ENCODE results near the gene MIDN. TPM values are rescaled to one million over a fixed set of nuclear protein-coding genes. Genes with fewer than 3 reads are reported as not detected.

Gene MIDN
- total and polyA plus RNA-seq, 7 experiments from 2014 or later = 1.4 to 310 (median 26.6) TPM

- ChIA-PET CTCF (no interaction called here), POLR2A (no interaction called here)
- intact Hi-C loops (cut with micrococcal nuclease) = no loop called here
- H3K27ac ChIP-seq (ENCODE audit: low read depth, low read length) = no peak overlapping the region
- Mint-ChIP-seq H3K27me3 (no peaks in the 10 kb centered on the region), H3K36me3 (no peaks in the 10 kb centered on the region), H3K4me1 (peaks cover 0 to 2% (median 0%) of the 10 kb centered on the region in 7 donors), H3K9me3 (no peaks in the 10 kb centered on the region), H3K4me3 (peak overlapping the region in 2 of 10 donors; percentile 29 to 53), H3K27ac (no peak overlapping the region)
- no peak overlapping the region for H3K4me3 ChIP-seq (ENCODE audit: low read length)
- DNase-seq = no peak
- H3K36me3 ChIP-seq (ENCODE audit: control insufficient read depth in 2 of 3, insufficient read depth in 3 of 3, low read length in 3 of 3) = no peaks in the 10 kb centered on the region
- H3K27me3 ChIP-seq (ENCODE audit: control insufficient read depth in 2 of 2, insufficient read depth in 2 of 2, low read length in 2 of 2) = no peaks in the 10 kb centered on the region
- H3K4me1 ChIP-seq (ENCODE audit: control insufficient read depth in 2 of 2, insufficient read depth in 2 of 2, low read length in 2 of 2) = no peaks in the 10 kb centered on the region
- no peak for ATAC-seq
- H3K9me3 ChIP-seq (ENCODE audit: control insufficient read depth in 2 of 3, low read length in 3 of 3) = no peaks in the 10 kb centered on the region
Observed at GRCh38 chr19:1307755-1308303, 59.4 kb downstream of the MIDN start.

GRCh38 chr19:1308718-1309117 lies 60.3 kb downstream of the MIDN start:
- no peaks in the 10 kb centered on the region for H3K9me3 ChIP-seq (ENCODE audit: control insufficient read depth in 2 of 3, low read length in 3 of 3)
- peaks cover 0 to 2% (median 0%) of the 10 kb centered on the region in 7 donors for H3K4me1 Mint-ChIP-seq
- H3K9me3 Mint-ChIP-seq = no peaks in the 10 kb centered on the region
- intact Hi-C loops (cut with micrococcal nuclease) = no loop called here
- no peak overlapping the region for H3K4me3 Mint-ChIP-seq
- no peaks in the 10 kb centered on the region for H3K36me3 ChIP-seq (ENCODE audit: control insufficient read depth in 2 of 3, insufficient read depth in 3 of 3, low read length in 3 of 3)
- ATAC-seq = no peak
- no peaks in the 10 kb centered on the region for H3K36me3 Mint-ChIP-seq
- no peak for DNase-seq
- H3K4me3 ChIP-seq (ENCODE audit: low read length) = no peak overlapping the region
- POLR2A ChIA-PET = no interaction called here
- CTCF ChIA-PET = no interaction called here
- H3K27ac ChIP-seq (ENCODE audit: low read depth, low read length) = no peak overlapping the region
- no peaks in the 10 kb centered on the region for H3K4me1 ChIP-seq (ENCODE audit: control insufficient read depth in 2 of 2, insufficient read depth in 2 of 2, low read length in 2 of 2)
- no peak overlapping the region for H3K27ac Mint-ChIP-seq
- no peaks in the 10 kb centered on the region for H3K27me3 ChIP-seq (ENCODE audit: control insufficient read depth in 2 of 2, insufficient read depth in 2 of 2, low read length in 2 of 2)
- no peaks in the 10 kb centered on the region for H3K27me3 Mint-ChIP-seq

Other genes with a start within 250 kb of the MIDN start
- under 1 TPM in 3 of 5 experiments, not detected in 2; 0.10 to 0.56 (median 0.19) TPM for gene GRIN3B, start 248.2 kb upstream of the MIDN start, total RNA-seq
- not detected for gene GRIN3B, start 248.2 kb upstream of the MIDN start, polyA plus RNA-seq
- gene TMEM259, start 227.5 kb upstream of the MIDN start, total RNA-seq = 100 to 1,000 TPM; 189 to 347 (median 311) TPM
- 10 to 100 TPM; 40.7 to 86.1 TPM for gene TMEM259, start 227.5 kb upstream of the MIDN start, polyA plus RNA-seq
- not detected for gene RNU6-2, start 227.1 kb upstream of the MIDN start, total RNA-seq
- gene RNU6-2, start 227.1 kb upstream of the MIDN start, polyA plus RNA-seq = not detected
- 100 to 1,000 TPM; 234 to 440 (median 240) TPM for gene CNN2, start 222.0 kb upstream of the MIDN start, total RNA-seq
- 100 to 1,000 TPM; 401 to 704 TPM for gene CNN2, start 222.0 kb upstream of the MIDN start, polyA plus RNA-seq
- 100 to 1,000 TPM in 4 of 5 experiments, 10 to 100 TPM in 1; 57.8 to 323 (median 155) TPM for gene ABCA7, start 208.5 kb upstream of the MIDN start, total RNA-seq
- gene ABCA7, start 208.5 kb upstream of the MIDN start, polyA plus RNA-seq = 10 to 100 TPM in 1 of 2 donors, 1 to 10 TPM in 1; 6.6 to 25.5 TPM
- 1,000 to 10,000 TPM in 1 of 5 experiments, 100 to 1,000 TPM in 4; 467 to 1,030 (median 779) TPM for gene ARHGAP45, start 181.4 kb upstream of the MIDN start, total RNA-seq
- 100 to 1,000 TPM; 305 to 880 TPM for gene ARHGAP45, start 181.4 kb upstream of the MIDN start, polyA plus RNA-seq
- 100 to 1,000 TPM in 1 of 5 experiments, 10 to 100 TPM in 4; 75.3 to 157 (median 82.1) TPM for gene POLR2E, start 153.2 kb upstream of the MIDN start, total RNA-seq
- 100 to 1,000 TPM; 136 to 179 TPM for gene POLR2E, start 153.2 kb upstream of the MIDN start, polyA plus RNA-seq
- gene GPX4, start 144.6 kb upstream of the MIDN start, total RNA-seq = 100 to 1,000 TPM; 122 to 235 (median 194) TPM
- gene GPX4, start 144.6 kb upstream of the MIDN start, polyA plus RNA-seq = 100 to 1,000 TPM; 417 to 522 TPM
- gene SBNO2, start 74.3 kb upstream of the MIDN start, total RNA-seq = 100 to 1,000 TPM in 3 of 5 experiments, 10 to 100 TPM in 2; 88.6 to 137 (median 104) TPM
- gene SBNO2, start 74.3 kb upstream of the MIDN start, polyA plus RNA-seq = 1 to 10 TPM; 1.7 to 2.6 TPM
- gene STK11, start 42.8 kb upstream of the MIDN start, total RNA-seq = 10 to 100 TPM; 67.7 to 91.3 (median 71.6) TPM
- gene STK11, start 42.8 kb upstream of the MIDN start, polyA plus RNA-seq = 10 to 100 TPM; 13.9 to 28.9 TPM
- gene CBARP, start 10.6 kb upstream of the MIDN start, total RNA-seq = under 1 TPM in 2 of 5 experiments, not detected in 3; 0.15 to 0.27 TPM
- gene CBARP, start 10.6 kb upstream of the MIDN start, polyA plus RNA-seq = not detected
- 100 to 1,000 TPM in 3 of 5 experiments, 10 to 100 TPM in 2; 90.6 to 178 (median 102) TPM for gene ATP5F1D, start 6.8 kb upstream of the MIDN start, total RNA-seq
- gene ATP5F1D, start 6.8 kb upstream of the MIDN start, polyA plus RNA-seq = 100 to 1,000 TPM; 209 to 302 TPM
- gene CIRBP, start 20.7 kb downstream of the MIDN start, total RNA-seq = 100 to 1,000 TPM; 237 to 629 (median 524) TPM
- gene CIRBP, start 20.7 kb downstream of the MIDN start, polyA plus RNA-seq = 100 to 1,000 TPM; 233 to 247 TPM
- 10 to 100 TPM; 31.7 to 57.3 (median 47.7) TPM for gene FAM174C, start 26.9 kb downstream of the MIDN start, total RNA-seq
- 10 to 100 TPM; 75.0 to 78.8 TPM for gene FAM174C, start 26.9 kb downstream of the MIDN start, polyA plus RNA-seq
- not detected for gene EFNA2, start 37.3 kb downstream of the MIDN start, total RNA-seq
- gene EFNA2, start 37.3 kb downstream of the MIDN start, polyA plus RNA-seq = not detected
- gene NDUFS7, start 135.3 kb downstream of the MIDN start, total RNA-seq = 100 to 1,000 TPM in 1 of 5 experiments, 10 to 100 TPM in 4; 48.4 to 101 (median 68.0) TPM
- gene NDUFS7, start 135.3 kb downstream of the MIDN start, polyA plus RNA-seq = 100 to 1,000 TPM; 182 to 232 TPM
- 10 to 100 TPM; 10.9 to 24.2 (median 17.5) TPM for gene GAMT, start 153.0 kb downstream of the MIDN start, total RNA-seq
- gene GAMT, start 153.0 kb downstream of the MIDN start, polyA plus RNA-seq = 10 to 100 TPM; 29.3 to 32.3 TPM
- gene DAZAP1, start 159.0 kb downstream of the MIDN start, total RNA-seq = 100 to 1,000 TPM; 129 to 227 (median 144) TPM
- 1 to 10 TPM; 5.0 to 5.7 TPM for gene DAZAP1, start 159.0 kb downstream of the MIDN start, polyA plus RNA-seq
- gene RPS15, start 189.8 kb downstream of the MIDN start, total RNA-seq = 1,000 to 10,000 TPM; 1,300 to 2,097 (median 2,012) TPM
- gene RPS15, start 189.8 kb downstream of the MIDN start, polyA plus RNA-seq = 1,000 to 10,000 TPM; 3,657 to 3,761 TPM
- gene APC2, start 201.5 kb downstream of the MIDN start, total RNA-seq = under 1 TPM; 0.05 to 0.24 (median 0.10) TPM
- under 1 TPM; 0.01 to 0.05 TPM for gene APC2, start 201.5 kb downstream of the MIDN start, polyA plus RNA-seq
- 10 to 100 TPM; 24.2 to 64.5 (median 44.6) TPM for gene C19orf25, start 230.6 kb downstream of the MIDN start, total RNA-seq
- 10 to 100 TPM; 43.6 to 69.8 TPM for gene C19orf25, start 230.6 kb downstream of the MIDN start, polyA plus RNA-seq
- gene PCSK4, start 241.8 kb downstream of the MIDN start, total RNA-seq = 10 to 100 TPM in 1 of 5 experiments, 1 to 10 TPM in 3, under 1 TPM in 1; 0.87 to 10.8 (median 7.8) TPM
- gene PCSK4, start 241.8 kb downstream of the MIDN start, polyA plus RNA-seq = under 1 TPM; 0.64 to 0.72 TPM
- 1 to 10 TPM; 1.6 to 5.3 (median 4.4) TPM for gene REEP6, start 242.6 kb downstream of the MIDN start, total RNA-seq
- 1 to 10 TPM; 5.6 to 7.2 TPM for gene REEP6, start 242.6 kb downstream of the MIDN start, polyA plus RNA-seq